HEK293 (cell line): ENCODE data around the gene VEPH1.

Source experiments
- CTCF ChIA-PET: fragments of 350-600 bp; formaldehyde crosslinking; extraction: SDS; loops from one replicate; lab custom pipeline; 2021; ENCODE audit warnings: antibody characterized with exemption; lab: Yijun Ruan, JAX
- POLR2A ChIA-PET: fragments of 300-600 bp; formaldehyde crosslinking; extraction: SDS; loops from one replicate; lab custom pipeline; 2020; ENCODE audit warnings: antibody characterized with exemption, inconsistent platforms; lab: Yijun Ruan, JAX
- H3K27ac ChIP-seq: fragments of 200-500 bp; sonication (Bioruptor generic); 2 replicates; pipeline ENCODE4 v1.5.1; 2014; ENCODE audit warnings: low read depth, low read length, control low read depth, inconsistent platforms; ENCODE audit errors: extremely low read depth
- H3K36me3 ChIP-seq, 2 experiments: fragments of 200-500 bp in 1 of 2; sonication (Bioruptor generic) in 1 of 2; 1 replicate in 1 of 2; 2 replicates in 1 of 2; pipeline ENCODE4 v1.5.1; 2014 to 2017; ENCODE audit warnings: inconsistent platforms in 2 of 2, low read length in 2 of 2; ENCODE audit not compliant: control insufficient read depth in 2 of 2, insufficient read depth in 1 of 2
- H3K4me1 ChIP-seq: fragments of 200-500 bp; sonication (Bioruptor generic); 2 replicates; pipeline ENCODE4 v1.5.1; 2014; ENCODE audit warnings: mild to moderate bottlenecking, low read length, inconsistent platforms; ENCODE audit not compliant: control insufficient read depth, insufficient read depth
- H3K4me3 ChIP-seq: 2 replicates; pipeline ENCODE4 v1.5.1; 2011; ENCODE audit warnings: low read depth, mild to moderate bottlenecking, control low read depth, low read length, moderate library complexity
- H3K9me3 ChIP-seq: fragments of 200-500 bp; sonication (Bioruptor generic); 2 replicates; pipeline ENCODE4 v1.5.1; 2014; ENCODE audit warnings: low read depth, low read length, inconsistent platforms; ENCODE audit not compliant: control insufficient read depth, insufficient read depth
- FEZF1 ChIP-seq: fragments of 450-650 bp; formaldehyde crosslinking; IDR thresholded peaks from 2 replicates; pipeline ENCODE4 v1.5.1; 2016; ENCODE audit warnings: missing biosample characterization, missing genetic modification characterization
- GLI2 ChIP-seq: fragments of 450-650 bp; formaldehyde crosslinking; IDR thresholded peaks from 2 replicates; pipeline ENCODE4; 2017; ENCODE audit warnings: missing biosample characterization, missing genetic modification characterization, low read depth, borderline replicate concordance
- GLI4 ChIP-seq: fragments of 450-650 bp; formaldehyde crosslinking; IDR thresholded peaks from 2 replicates; pipeline ENCODE4 v1.5.1; 2016; ENCODE audit warnings: missing biosample characterization, missing genetic modification characterization
- INSM2 ChIP-seq: fragments of 450-650 bp; formaldehyde crosslinking; IDR thresholded peaks from 2 replicates; pipeline ENCODE4 v1.5.1; 2016; ENCODE audit warnings: missing biosample characterization, missing genetic modification characterization
- KLF16 ChIP-seq: fragments of 450-650 bp; formaldehyde crosslinking; IDR thresholded peaks from 2 replicates; pipeline ENCODE4 v1.5.1; 2017; ENCODE audit warnings: missing biosample characterization, missing genetic modification characterization
- MEIS1 ChIP-seq: sonication (generic); formaldehyde crosslinking; IDR thresholded peaks from 2 replicates; pipeline ENCODE4 v1.8.1; 2022; ENCODE audit warnings: missing genetic modification reagents, mild to moderate bottlenecking, borderline replicate concordance
- PBX3 ChIP-seq: sonication (generic); formaldehyde crosslinking; IDR thresholded peaks from 2 replicates; pipeline ENCODE4 v1.8.1; 2022; ENCODE audit warnings: mild to moderate bottlenecking, moderate library complexity, missing genetic modification reagents
- ZNF114 ChIP-seq: fragments of 450-650 bp; formaldehyde crosslinking; IDR thresholded peaks from 2 replicates; pipeline ENCODE4 v1.5.0; 2017; ENCODE audit warnings: missing biosample characterization, missing genetic modification characterization
- ZNF423 ChIP-seq: fragments of 450-650 bp; formaldehyde crosslinking; IDR thresholded peaks from 2 replicates; pipeline ENCODE4 v1.5.1; 2016; ENCODE audit warnings: missing biosample characterization, missing genetic modification characterization
- ZNF530 ChIP-seq: fragments of 450-650 bp; formaldehyde crosslinking; IDR thresholded peaks from 2 replicates; pipeline ENCODE4 v1.5.1; 2016; ENCODE audit warnings: low read depth, missing biosample characterization, missing genetic modification characterization
- ZNF585B ChIP-seq: fragments of 450-650 bp; formaldehyde crosslinking; IDR thresholded peaks from 2 replicates; pipeline ENCODE4 v1.5.1; 2016; ENCODE audit warnings: missing biosample characterization, missing genetic modification characterization
- ZNF776 ChIP-seq: fragments of 450-650 bp; formaldehyde crosslinking; IDR thresholded peaks from 2 replicates; pipeline ENCODE4 v1.5.0; 2017; ENCODE audit warnings: missing biosample characterization, missing genetic modification characterization, borderline replicate concordance
- ZSCAN23 ChIP-seq: fragments of 450-650 bp; formaldehyde crosslinking; IDR thresholded peaks from 2 replicates; pipeline ENCODE4 v1.5.1; 2016; ENCODE audit warnings: missing biosample characterization, missing genetic modification characterization
- TF ChIP-seq, protein P1 (sequence below): fragments of 450-650 bp; formaldehyde crosslinking; IDR thresholded peaks from 2 replicates; pipeline ENCODE4 v1.5.1; 2016; ENCODE audit warnings: missing biosample characterization, missing genetic modification characterization, borderline replicate concordance
- TF ChIP-seq, protein P2 (sequence below): fragments of 450-650 bp; formaldehyde crosslinking; IDR thresholded peaks from 2 replicates; pipeline ENCODE4 v1.5.1; 2016; ENCODE audit warnings: missing biosample characterization, missing genetic modification characterization
- TF ChIP-seq, protein P3 (sequence below): fragments of 450-650 bp; formaldehyde crosslinking; IDR thresholded peaks from 2 replicates; pipeline ENCODE4 v1.5.1; 2016; ENCODE audit warnings: missing biosample characterization, missing genetic modification characterization
- TF ChIP-seq, protein P4 (sequence below): fragments of 450-650 bp; formaldehyde crosslinking; IDR thresholded peaks from 2 replicates; pipeline ENCODE4 v1.5.1; 2017; ENCODE audit warnings: missing biosample characterization, missing genetic modification characterization
- TF ChIP-seq, protein P5 (sequence below): IDR thresholded peaks from 2 replicates; pipeline ENCODE4 v1.6.1; 2011; ENCODE audit warnings: mild to moderate bottlenecking, low read depth, low read length, borderline replicate concordance

The VEPH1 gene

DNA sequence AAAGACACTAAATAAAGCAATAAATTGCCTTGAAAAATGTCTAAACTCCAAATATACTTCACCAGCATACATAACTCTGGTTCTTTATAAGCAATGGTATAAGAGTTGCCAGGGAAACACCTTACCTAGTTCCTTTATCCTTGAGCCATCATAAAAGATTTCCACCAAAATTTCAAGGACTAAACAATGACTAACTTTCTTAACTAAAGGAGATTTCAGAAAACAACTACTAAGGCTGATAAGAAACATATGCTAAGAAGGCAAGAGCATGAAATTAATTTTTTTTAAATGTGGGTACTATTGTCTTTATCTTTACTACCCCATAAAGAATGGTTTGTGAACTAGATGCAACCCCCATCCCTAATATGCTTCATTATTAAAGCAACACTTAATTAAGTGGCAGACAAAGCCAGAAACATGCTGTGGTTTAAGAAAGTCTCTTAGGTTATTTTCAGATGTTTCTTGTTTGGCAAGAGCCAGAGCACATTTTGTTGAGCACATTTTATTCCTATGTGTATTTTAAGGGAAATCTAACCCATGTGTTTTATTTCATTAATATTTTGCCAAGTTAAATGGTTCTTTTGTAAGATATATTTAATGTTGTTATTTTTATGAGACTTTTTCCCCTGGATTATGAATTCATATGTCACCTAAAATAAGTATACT lies 17.4 kb upstream of the VEPH1 start:
- Histone ChIP-seq H3K27ac (no peak overlapping the region), H3K9me3 (no peaks in the 10 kb centered on the region), H3K36me3 (no peaks in the 10 kb centered on the region), H3K4me1 (no peaks in the 10 kb centered on the region), H3K4me3 (no peak overlapping the region)
- ChIA-PET POLR2A (no interaction called here), CTCF (interaction anchor here (0.7 kb wide), 1 partner anchor 12 kb away, joined by 3 read pairs; no protein-coding TSS in a partner anchor)
- TF ChIP-seq, protein P1, sequence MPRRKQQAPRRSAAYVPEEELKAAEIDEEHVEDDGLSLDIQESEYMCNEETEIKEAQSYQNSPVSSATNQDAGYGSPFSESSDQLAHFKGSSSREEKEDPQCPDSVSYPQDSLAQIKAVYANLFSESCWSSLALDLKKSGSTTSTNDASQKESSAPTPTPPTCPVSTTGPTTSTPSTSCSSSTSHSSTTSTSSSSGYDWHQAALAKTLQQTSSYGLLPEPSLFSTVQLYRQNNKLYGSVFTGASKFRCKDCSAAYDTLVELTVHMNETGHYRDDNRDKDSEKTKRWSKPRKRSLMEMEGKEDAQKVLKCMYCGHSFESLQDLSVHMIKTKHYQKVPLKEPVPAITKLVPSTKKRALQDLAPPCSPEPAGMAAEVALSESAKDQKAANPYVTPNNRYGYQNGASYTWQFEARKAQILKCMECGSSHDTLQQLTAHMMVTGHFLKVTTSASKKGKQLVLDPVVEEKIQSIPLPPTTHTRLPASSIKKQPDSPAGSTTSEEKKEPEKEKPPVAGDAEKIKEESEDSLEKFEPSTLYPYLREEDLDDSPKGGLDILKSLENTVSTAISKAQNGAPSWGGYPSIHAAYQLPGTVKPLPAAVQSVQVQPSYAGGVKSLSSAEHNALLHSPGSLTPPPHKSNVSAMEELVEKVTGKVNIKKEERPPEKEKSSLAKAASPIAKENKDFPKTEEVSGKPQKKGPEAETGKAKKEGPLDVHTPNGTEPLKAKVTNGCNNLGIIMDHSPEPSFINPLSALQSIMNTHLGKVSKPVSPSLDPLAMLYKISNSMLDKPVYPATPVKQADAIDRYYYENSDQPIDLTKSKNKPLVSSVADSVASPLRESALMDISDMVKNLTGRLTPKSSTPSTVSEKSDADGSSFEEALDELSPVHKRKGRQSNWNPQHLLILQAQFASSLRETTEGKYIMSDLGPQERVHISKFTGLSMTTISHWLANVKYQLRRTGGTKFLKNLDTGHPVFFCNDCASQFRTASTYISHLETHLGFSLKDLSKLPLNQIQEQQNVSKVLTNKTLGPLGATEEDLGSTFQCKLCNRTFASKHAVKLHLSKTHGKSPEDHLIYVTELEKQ: no peak
- no peak for TF ChIP-seq FEZF1 (tag by site-specific recombination)
- no peak for TF ChIP-seq KLF16 (tag by site-specific recombination)
- no peak for TF ChIP-seq ZNF114 (tag by site-specific recombination)
- no peak for TF ChIP-seq INSM2 (tag by site-specific recombination)
- TF ChIP-seq, protein P2, sequence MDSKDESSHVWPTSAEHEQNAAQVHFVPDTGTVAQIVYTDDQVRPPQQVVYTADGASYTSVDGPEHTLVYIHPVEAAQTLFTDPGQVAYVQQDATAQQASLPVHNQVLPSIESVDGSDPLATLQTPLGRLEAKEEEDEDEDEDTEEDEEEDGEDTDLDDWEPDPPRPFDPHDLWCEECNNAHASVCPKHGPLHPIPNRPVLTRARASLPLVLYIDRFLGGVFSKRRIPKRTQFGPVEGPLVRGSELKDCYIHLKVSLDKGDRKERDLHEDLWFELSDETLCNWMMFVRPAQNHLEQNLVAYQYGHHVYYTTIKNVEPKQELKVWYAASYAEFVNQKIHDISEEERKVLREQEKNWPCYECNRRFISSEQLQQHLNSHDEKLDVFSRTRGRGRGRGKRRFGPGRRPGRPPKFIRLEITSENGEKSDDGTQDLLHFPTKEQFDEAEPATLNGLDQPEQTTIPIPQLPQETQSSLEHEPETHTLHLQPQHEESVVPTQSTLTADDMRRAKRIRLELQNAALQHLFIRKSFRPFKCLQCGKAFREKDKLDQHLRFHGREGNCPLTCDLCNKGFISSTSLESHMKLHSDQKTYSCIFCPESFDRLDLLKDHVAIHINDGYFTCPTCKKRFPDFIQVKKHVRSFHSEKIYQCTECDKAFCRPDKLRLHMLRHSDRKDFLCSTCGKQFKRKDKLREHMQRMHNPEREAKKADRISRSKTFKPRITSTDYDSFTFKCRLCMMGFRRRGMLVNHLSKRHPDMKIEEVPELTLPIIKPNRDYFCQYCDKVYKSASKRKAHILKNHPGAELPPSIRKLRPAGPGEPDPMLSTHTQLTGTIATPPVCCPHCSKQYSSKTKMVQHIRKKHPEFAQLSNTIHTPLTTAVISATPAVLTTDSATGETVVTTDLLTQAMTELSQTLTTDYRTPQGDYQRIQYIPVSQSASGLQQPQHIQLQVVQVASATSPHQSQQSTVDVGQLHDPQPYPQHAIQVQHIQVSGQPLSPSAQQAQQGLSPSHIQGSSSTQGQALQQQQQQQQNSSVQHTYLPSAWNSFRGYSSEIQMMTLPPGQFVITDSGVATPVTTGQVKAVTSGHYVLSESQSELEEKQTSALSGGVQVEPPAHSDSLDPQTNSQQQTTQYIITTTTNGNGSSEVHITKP (tag by site-specific recombination): no peak
- no peak for TF ChIP-seq ZNF585B (tag by site-specific recombination)
- no peak for TF ChIP-seq ZNF530
- TF ChIP-seq GLI4 (tag by site-specific recombination): no peak
- no peak for TF ChIP-seq ZSCAN23 (tag by site-specific recombination)
- TF ChIP-seq ZNF776 (tag by site-specific recombination): no peak
- TF ChIP-seq, protein P3, sequence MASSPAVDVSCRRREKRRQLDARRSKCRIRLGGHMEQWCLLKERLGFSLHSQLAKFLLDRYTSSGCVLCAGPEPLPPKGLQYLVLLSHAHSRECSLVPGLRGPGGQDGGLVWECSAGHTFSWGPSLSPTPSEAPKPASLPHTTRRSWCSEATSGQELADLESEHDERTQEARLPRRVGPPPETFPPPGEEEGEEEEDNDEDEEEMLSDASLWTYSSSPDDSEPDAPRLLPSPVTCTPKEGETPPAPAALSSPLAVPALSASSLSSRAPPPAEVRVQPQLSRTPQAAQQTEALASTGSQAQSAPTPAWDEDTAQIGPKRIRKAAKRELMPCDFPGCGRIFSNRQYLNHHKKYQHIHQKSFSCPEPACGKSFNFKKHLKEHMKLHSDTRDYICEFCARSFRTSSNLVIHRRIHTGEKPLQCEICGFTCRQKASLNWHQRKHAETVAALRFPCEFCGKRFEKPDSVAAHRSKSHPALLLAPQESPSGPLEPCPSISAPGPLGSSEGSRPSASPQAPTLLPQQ (tag by site-specific recombination): no peak
- no peak for TF ChIP-seq GLI2 (tag by site-specific recombination)
- TF ChIP-seq, protein P4, sequence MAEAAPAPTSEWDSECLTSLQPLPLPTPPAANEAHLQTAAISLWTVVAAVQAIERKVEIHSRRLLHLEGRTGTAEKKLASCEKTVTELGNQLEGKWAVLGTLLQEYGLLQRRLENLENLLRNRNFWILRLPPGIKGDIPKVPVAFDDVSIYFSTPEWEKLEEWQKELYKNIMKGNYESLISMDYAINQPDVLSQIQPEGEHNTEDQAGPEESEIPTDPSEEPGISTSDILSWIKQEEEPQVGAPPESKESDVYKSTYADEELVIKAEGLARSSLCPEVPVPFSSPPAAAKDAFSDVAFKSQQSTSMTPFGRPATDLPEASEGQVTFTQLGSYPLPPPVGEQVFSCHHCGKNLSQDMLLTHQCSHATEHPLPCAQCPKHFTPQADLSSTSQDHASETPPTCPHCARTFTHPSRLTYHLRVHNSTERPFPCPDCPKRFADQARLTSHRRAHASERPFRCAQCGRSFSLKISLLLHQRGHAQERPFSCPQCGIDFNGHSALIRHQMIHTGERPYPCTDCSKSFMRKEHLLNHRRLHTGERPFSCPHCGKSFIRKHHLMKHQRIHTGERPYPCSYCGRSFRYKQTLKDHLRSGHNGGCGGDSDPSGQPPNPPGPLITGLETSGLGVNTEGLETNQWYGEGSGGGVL (tag by site-specific recombination): no peak
- TF ChIP-seq ZNF423 (tag by site-specific recombination): no peak
- TF ChIP-seq, protein P5, sequence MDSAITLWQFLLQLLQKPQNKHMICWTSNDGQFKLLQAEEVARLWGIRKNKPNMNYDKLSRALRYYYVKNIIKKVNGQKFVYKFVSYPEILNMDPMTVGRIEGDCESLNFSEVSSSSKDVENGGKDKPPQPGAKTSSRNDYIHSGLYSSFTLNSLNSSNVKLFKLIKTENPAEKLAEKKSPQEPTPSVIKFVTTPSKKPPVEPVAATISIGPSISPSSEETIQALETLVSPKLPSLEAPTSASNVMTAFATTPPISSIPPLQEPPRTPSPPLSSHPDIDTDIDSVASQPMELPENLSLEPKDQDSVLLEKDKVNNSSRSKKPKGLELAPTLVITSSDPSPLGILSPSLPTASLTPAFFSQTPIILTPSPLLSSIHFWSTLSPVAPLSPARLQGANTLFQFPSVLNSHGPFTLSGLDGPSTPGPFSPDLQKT: no peak
- no peak for TF ChIP-seq PBX3 (CRISPR knock-in tag)
- no peak for TF ChIP-seq MEIS1 (CRISPR knock-in tag)
